IMR-90 (cell line): ENCODE results near the gene SLC34A2. TPM values are rescaled to one million over a fixed set of nuclear protein-coding genes. Genes with fewer than 3 reads are reported as not detected.

Experiments used
- ATAC-seq: fragments of 200-7000 bp; cut with Tn5 transposase; 2 replicates; pipeline ENCODE4 v1.9.1; 2020; ENCODE audit warnings: low read depth, mild to moderate bottlenecking, moderate library complexity
- BruUV-seq: library from RNA; stranded (reverse); fragments of 400-500 nt; replicated peaks from 2 replicates; lab custom pipeline; 2021; lab: Mats Ljungman, UMichigan
- CTCF ChIA-PET: fragments of 300-600 bp; formaldehyde crosslinking; extraction: SDS; loops from one replicate; lab custom pipeline; 2021; ENCODE audit warnings: antibody characterized with exemption; lab: Yijun Ruan, JAX
- POLR2A ChIA-PET: fragments of 300-600 bp; sonication (Branson Sonifier 250); formaldehyde crosslinking; loops from one replicate; lab custom pipeline; 2022; ENCODE audit warnings: antibody characterized with exemption; ENCODE audit not compliant: unreplicated experiment; lab: Charles Lee
- DNase-seq: peaks from one replicate; pipeline ENCODE4 v3.0.0; 2013
- H2AFZ ChIP-seq: replicated peaks from 2 replicates; pipeline ENCODE3; 2013; ENCODE audit warnings: low read length, mild to moderate bottlenecking; ENCODE audit not compliant: poor library complexity
- H2AK5ac ChIP-seq: 2 replicates; pipeline ENCODE4 v1.6.1; 2013; ENCODE audit warnings: low read depth, low read length, inconsistent platforms
- H2AK9ac ChIP-seq: replicated peaks from 2 replicates; pipeline ENCODE3; 2013; ENCODE audit warnings: mild to moderate bottlenecking, low read depth, low read length, moderate library complexity; ENCODE audit not compliant: poor library complexity
- H2BK120ac ChIP-seq: 2 replicates; pipeline ENCODE4 v1.6.1; 2013; ENCODE audit warnings: low read depth, low read length, inconsistent platforms
- H2BK15ac ChIP-seq: 3 replicates; pipeline ENCODE4 v1.6.1; 2013; ENCODE audit warnings: low read depth, low read length, inconsistent platforms
- H2BK20ac ChIP-seq: 2 replicates; pipeline ENCODE4 v1.6.1; 2013; ENCODE audit warnings: low read depth, mild to moderate bottlenecking, inconsistent platforms, low read length, moderate library complexity
- H2BK5ac ChIP-seq: 2 replicates; pipeline ENCODE4 v1.6.1; 2013; ENCODE audit warnings: mild to moderate bottlenecking, low read depth, low read length, inconsistent platforms; ENCODE audit not compliant: poor library complexity, severe bottlenecking
- H3K14ac ChIP-seq: replicated peaks from 2 replicates; pipeline ENCODE4 v1.6.1; 2013; ENCODE audit warnings: low read depth, low read length, inconsistent platforms
- H3K18ac ChIP-seq: 2 replicates; pipeline ENCODE4 v1.6.1; 2013; ENCODE audit warnings: low read depth, low read length, control low read depth
- H3K23ac ChIP-seq: 2 replicates; pipeline ENCODE4 v1.6.1; 2013; ENCODE audit warnings: low read depth, low read length, inconsistent platforms
- H3K27ac ChIP-seq: 2 replicates; pipeline ENCODE4 v1.5.1; 2013; ENCODE audit warnings: mild to moderate bottlenecking, control low read depth, low read length; ENCODE audit not compliant: insufficient read depth
- H3K27me3 ChIP-seq: 2 replicates; pipeline ENCODE4 v1.6.1; 2013; ENCODE audit warnings: low read length; ENCODE audit not compliant: control insufficient read depth, insufficient read depth
- H3K36me3 ChIP-seq: 2 replicates; pipeline ENCODE4 v1.6.1; 2013; ENCODE audit warnings: low read length, mixed read lengths; ENCODE audit not compliant: control insufficient read depth, insufficient read depth
- H3K4ac ChIP-seq: 2 replicates; pipeline ENCODE4 v1.6.1; 2013; ENCODE audit warnings: low read depth, low read length, inconsistent platforms
- H3K4me1 ChIP-seq: 2 replicates; pipeline ENCODE4 v1.6.1; 2013; ENCODE audit warnings: low read length, mixed read lengths; ENCODE audit not compliant: control insufficient read depth, insufficient read depth
- H3K4me2 ChIP-seq: 2 replicates; pipeline ENCODE4 v1.6.1; 2013; ENCODE audit warnings: low read depth, mild to moderate bottlenecking, control low read depth, low read length, moderate library complexity
- H3K4me3 ChIP-seq: 2 replicates; pipeline ENCODE4 v1.5.1; 2013; ENCODE audit warnings: low read depth, mild to moderate bottlenecking, control low read depth, low read length, moderate library complexity; ENCODE audit not compliant: insufficient read depth
- H3K56ac ChIP-seq: 2 replicates; pipeline ENCODE4 v1.6.1; 2013; ENCODE audit warnings: low read length, inconsistent platforms; ENCODE audit not compliant: insufficient read depth; ENCODE audit errors: extremely low read depth
- H3K79me1 ChIP-seq, 2 experiments: 2 replicates each; pipeline ENCODE4 v1.6.1; 2013; ENCODE audit warnings: low read length in 2 of 2, inconsistent platforms in 1 of 2, low read depth in 1 of 2
- H3K9ac ChIP-seq: 2 replicates; pipeline ENCODE4 v1.6.1; 2013; ENCODE audit warnings: low read depth, low read length, control low read depth
- H3K9me1 ChIP-seq: 2 replicates; pipeline ENCODE4 v1.6.1; 2013; ENCODE audit warnings: low read length, inconsistent platforms; ENCODE audit not compliant: insufficient read depth
- H3K9me3 ChIP-seq: 2 replicates; pipeline ENCODE4 v1.6.1; 2013; ENCODE audit warnings: low read length; ENCODE audit not compliant: control insufficient read depth, insufficient read depth
- H4K20me1 ChIP-seq: 2 replicates; pipeline ENCODE4 v1.6.1; 2013; ENCODE audit warnings: low read length, inconsistent platforms; ENCODE audit not compliant: insufficient read depth
- H4K5ac ChIP-seq: 2 replicates; pipeline ENCODE4 v1.6.1; 2013; ENCODE audit warnings: mild to moderate bottlenecking, low read depth, low read length, control low read depth
- H4K8ac ChIP-seq, 2 experiments: 2 replicates each; pipeline ENCODE4 v1.6.1; 2013; ENCODE audit warnings: low read depth in 2 of 2, low read length in 2 of 2, control low read depth in 1 of 2, inconsistent platforms in 1 of 2
- H4K91ac ChIP-seq: 2 replicates; pipeline ENCODE4 v1.6.1; 2013; ENCODE audit warnings: low read depth, low read length, inconsistent platforms; ENCODE audit not compliant: insufficient read depth
- BHLHE40 ChIP-seq: fragments of 150-350 bp; IDR thresholded peaks from 2 replicates; pipeline ENCODE4 v1.6.1; 2016; ENCODE audit warnings: mild to moderate bottlenecking, low read depth, low read length
- CEBPB ChIP-seq: IDR thresholded peaks from 2 replicates; pipeline ENCODE4 v1.6.1; 2012; ENCODE audit warnings: low read depth, low read length, improper control_type of control experiment
- CHD1 ChIP-seq: IDR thresholded peaks from 2 replicates; pipeline ENCODE4 v1.6.1; 2012; ENCODE audit warnings: low read depth, low read length, improper control_type of control experiment
- FOS ChIP-seq: fragments of 150-350 bp; IDR thresholded peaks from 2 replicates; pipeline ENCODE4 v1.6.1; 2016; ENCODE audit warnings: low read depth, low read length
- MAFK ChIP-seq: IDR thresholded peaks from 2 replicates; pipeline ENCODE4 v1.6.1; 2012; ENCODE audit warnings: low read depth, low read length, improper control_type of control experiment
- MAZ ChIP-seq: IDR thresholded peaks from 2 replicates; pipeline ENCODE4 v1.6.1; 2012; ENCODE audit warnings: low read depth, mild to moderate bottlenecking, low read length, improper control_type of control experiment, moderate library complexity, borderline replicate concordance
- MXI1 ChIP-seq: IDR thresholded peaks from 2 replicates; pipeline ENCODE4 v1.6.1; 2012; ENCODE audit warnings: low read depth, mild to moderate bottlenecking, low read length, moderate library complexity, borderline replicate concordance
- NFE2L2 ChIP-seq: fragments of 150-350 bp; IDR thresholded peaks from 2 replicates; pipeline ENCODE4 v1.6.1; 2016; ENCODE audit warnings: low read depth, mild to moderate bottlenecking, low read length
- RCOR1 ChIP-seq: IDR thresholded peaks from 2 replicates; pipeline ENCODE4 v1.6.1; 2012; ENCODE audit warnings: mild to moderate bottlenecking, low read length, improper control_type of control experiment; ENCODE audit not compliant: insufficient replicate concordance
- RFX5 ChIP-seq: IDR thresholded peaks from 2 replicates; pipeline ENCODE4 v1.8.0; 2012; ENCODE audit warnings: low read depth, mild to moderate bottlenecking, low read length, moderate library complexity
- WGBS, 2 experiments: methylation state at CpG; one replicate each; pipeline versions ENCODE4 v1.1.5 to v1.1.7; 2013; ENCODE audit warnings: missing lambda C conversion rate in 2 of 2; ENCODE audit not compliant: insufficient read length in 1 of 2; ENCODE audit errors: extremely low coverage in 2 of 2; 5-methylcytosine and 5-hydroxymethylcytosine counted together
- dilution Hi-C: fragments of 300-500 bp; cut with HindIII; formaldehyde crosslinking; loops from one replicate; pipeline ENCODE4 v1.14.3; 2018; ENCODE audit warnings: low sequenced_read_pairs; ENCODE audit not compliant: unreplicated experiment
- in situ Hi-C: fragments of 300-500 bp; cut with MboI; formaldehyde crosslinking; loops from 3 replicates; pipeline ENCODE4 v1.14.3; 2019; ENCODE audit warnings: low sequenced_read_pairs, inconsistent platforms, mixed read lengths
- intact Hi-C: fragments of 100-400 bp; cut with micrococcal nuclease; formaldehyde crosslinking; loops from 2 replicates; pipeline ENCODE4 v1.10.0; 2022
- polyA plus RNA-seq, 3 experiments: library from polyadenylated mRNA; depleted of rRNA; stranded (reverse); fragments of >200 nt; gene quantifications; 2 replicates each; pipeline ENCODE4 v1.2.3, GENCODE V29; 2012; ENCODE audit warnings: low replicate concordance in 1 of 3
- total RNA-seq: library from RNA; depleted of rRNA; stranded (reverse); fragments of >200 nt; gene quantifications from 2 replicates; pipeline ENCODE4 v1.2.3, GENCODE V29; 2012
- TF ChIP-seq, protein P1 (sequence below): conservative IDR thresholded peaks from 2 replicates; pipeline ENCODE4 v1.5.1; 2012; ENCODE audit warnings: mild to moderate bottlenecking, low read depth, low read length, improper control_type of control experiment

Gene SLC34A2
- total and polyA plus RNA-seq, 2 of the 4 experiments (the other 2 are of a cell fraction): not detected

DNA sequence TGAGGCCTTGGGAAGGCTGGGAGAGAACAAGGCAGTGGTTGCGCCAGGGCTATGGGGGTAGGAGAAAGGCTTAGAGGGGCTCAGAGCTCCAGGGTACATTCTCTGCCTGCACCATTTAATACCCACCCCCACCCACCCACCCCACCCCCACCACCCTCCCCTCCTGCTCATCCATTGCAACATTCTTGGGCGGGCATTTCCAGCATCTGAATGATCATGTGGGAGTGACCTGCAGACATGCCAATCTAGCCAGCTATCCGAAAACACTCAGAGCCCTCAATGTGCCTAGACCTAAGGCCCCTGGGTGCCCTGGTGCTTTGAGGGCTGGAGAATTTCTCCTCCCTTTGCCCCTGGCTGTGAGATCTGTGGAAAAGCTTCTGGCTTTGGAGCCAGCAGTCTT, 3.1 kb downstream of the SLC34A2 start:
- dilution Hi-C loops (no loop called here), in situ Hi-C loops (no loop called here), intact Hi-C loops (no loop called here)
- DNase-seq (no peak), ATAC-seq (no peak)
- H2BK15ac ChIP-seq: no peak overlapping the region
- CTCF ChIA-PET: no interaction called here
- H3K23ac ChIP-seq: no peak overlapping the region
- H3K4me3 ChIP-seq: no peak overlapping the region
- no peak overlapping the region for H2BK5ac ChIP-seq
- H3K27ac ChIP-seq: no peak overlapping the region
- no peak overlapping the region for H2AK5ac ChIP-seq
- no peak overlapping the region for H3K56ac ChIP-seq
- H4K91ac ChIP-seq: no peak overlapping the region
- H2BK120ac ChIP-seq: no peak overlapping the region
- no peak overlapping the region for H3K4ac ChIP-seq
- BruUV-seq: no TSS peak
- no peak overlapping the region for H4K5ac ChIP-seq
- no peaks in the 10 kb centered on the region for H3K9me1 ChIP-seq
- no peak overlapping the region for H3K14ac ChIP-seq
- TF ChIP-seq, protein P1, sequence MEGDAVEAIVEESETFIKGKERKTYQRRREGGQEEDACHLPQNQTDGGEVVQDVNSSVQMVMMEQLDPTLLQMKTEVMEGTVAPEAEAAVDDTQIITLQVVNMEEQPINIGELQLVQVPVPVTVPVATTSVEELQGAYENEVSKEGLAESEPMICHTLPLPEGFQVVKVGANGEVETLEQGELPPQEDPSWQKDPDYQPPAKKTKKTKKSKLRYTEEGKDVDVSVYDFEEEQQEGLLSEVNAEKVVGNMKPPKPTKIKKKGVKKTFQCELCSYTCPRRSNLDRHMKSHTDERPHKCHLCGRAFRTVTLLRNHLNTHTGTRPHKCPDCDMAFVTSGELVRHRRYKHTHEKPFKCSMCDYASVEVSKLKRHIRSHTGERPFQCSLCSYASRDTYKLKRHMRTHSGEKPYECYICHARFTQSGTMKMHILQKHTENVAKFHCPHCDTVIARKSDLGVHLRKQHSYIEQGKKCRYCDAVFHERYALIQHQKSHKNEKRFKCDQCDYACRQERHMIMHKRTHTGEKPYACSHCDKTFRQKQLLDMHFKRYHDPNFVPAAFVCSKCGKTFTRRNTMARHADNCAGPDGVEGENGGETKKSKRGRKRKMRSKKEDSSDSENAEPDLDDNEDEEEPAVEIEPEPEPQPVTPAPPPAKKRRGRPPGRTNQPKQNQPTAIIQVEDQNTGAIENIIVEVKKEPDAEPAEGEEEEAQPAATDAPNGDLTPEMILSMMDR: no peak
- TF ChIP-seq FOS: no peak
- no peak for TF ChIP-seq CHD1
- TF ChIP-seq NFE2L2: no peak
- TF ChIP-seq MXI1: no peak
- TF ChIP-seq MAZ: no peak
- no peak for TF ChIP-seq CEBPB
- TF ChIP-seq BHLHE40: no peak
- TF ChIP-seq RCOR1: no peak
- no peak for TF ChIP-seq MAFK
- no peak for TF ChIP-seq RFX5
- no peaks in the 10 kb centered on the region for H3K36me3 ChIP-seq
- no peak overlapping the region for H3K18ac ChIP-seq
- H3K9ac ChIP-seq: no peak overlapping the region
- no peak overlapping the region for H2AK9ac ChIP-seq
- H3K27me3 ChIP-seq: peaks cover 48% of the 10 kb centered on the region
- 80% methylated on average over 1 of the region's 3 CpGs; no CpG with 5 or more reads in 1 of the 2 experiments for WGBS, 2 experiments
- H4K8ac ChIP-seq: no peak overlapping the region
- H2BK20ac ChIP-seq: no peak overlapping the region
- H3K9me3 ChIP-seq: no peaks in the 10 kb centered on the region
- no peaks in the 10 kb centered on the region for H3K79me1 ChIP-seq
- no peaks in the 10 kb centered on the region for H4K20me1 ChIP-seq
- H3K4me1 ChIP-seq: no peaks in the 10 kb centered on the region
- POLR2A ChIA-PET: no interaction called here
- H3K4me2 ChIP-seq: no peak overlapping the region
- H2AFZ ChIP-seq: no peak overlapping the region
